CD4-positive, alpha-beta T cell treated with Interleukin-10 for 1 hour (primary cell): ENCODE measurements around the gene SLIT3.
A peak's percentile ranks its signal among the peaks of the same experiment; 100 is the strongest.

Experiments
- DNase-seq: peaks from one replicate; pipeline ENCODE4 v3.0.0-alpha.2; 2020

SLIT3 gene

DNA sequence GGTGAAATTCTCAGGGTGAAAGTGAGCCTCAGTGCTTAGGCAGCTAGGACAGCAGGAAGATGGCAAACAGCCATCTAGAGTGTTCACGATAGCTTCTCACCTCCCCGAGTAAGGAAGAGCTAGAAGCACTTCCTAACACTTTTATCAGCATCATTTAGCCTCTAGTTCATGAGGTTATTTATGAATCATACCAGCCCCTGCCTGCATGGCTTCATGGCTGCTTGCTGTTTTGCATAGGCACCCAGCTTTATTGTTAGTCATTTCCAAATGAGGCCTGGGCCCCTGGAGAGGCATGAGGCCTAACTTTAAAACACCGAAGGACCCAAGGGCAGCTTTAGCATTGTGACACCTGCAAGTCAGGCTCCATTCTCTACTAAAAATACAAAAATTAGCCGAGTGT, 586.9 kb downstream of the SLIT3 start:
- DNase-seq = no peak

DNA sequence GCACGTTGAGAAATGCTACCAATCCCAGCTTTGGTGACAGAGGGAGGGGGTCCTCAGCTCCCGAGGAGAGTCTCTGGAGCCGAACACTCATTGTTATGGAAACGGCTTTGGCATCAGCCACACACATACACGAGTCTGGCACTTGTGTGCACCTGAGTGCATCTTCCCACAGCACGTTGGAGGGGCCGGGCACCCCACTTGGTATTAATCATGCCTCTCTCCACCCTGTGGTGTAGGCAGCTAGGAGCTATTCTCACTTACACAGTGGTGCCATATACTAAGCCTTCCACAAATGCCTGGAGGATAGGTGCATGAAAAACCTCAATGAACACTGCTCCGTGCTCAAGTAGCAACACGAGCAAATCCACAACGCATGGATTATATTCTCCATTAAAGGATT, 587.9 kb downstream of the SLIT3 start:
- DNase-seq = no peak

DNA sequence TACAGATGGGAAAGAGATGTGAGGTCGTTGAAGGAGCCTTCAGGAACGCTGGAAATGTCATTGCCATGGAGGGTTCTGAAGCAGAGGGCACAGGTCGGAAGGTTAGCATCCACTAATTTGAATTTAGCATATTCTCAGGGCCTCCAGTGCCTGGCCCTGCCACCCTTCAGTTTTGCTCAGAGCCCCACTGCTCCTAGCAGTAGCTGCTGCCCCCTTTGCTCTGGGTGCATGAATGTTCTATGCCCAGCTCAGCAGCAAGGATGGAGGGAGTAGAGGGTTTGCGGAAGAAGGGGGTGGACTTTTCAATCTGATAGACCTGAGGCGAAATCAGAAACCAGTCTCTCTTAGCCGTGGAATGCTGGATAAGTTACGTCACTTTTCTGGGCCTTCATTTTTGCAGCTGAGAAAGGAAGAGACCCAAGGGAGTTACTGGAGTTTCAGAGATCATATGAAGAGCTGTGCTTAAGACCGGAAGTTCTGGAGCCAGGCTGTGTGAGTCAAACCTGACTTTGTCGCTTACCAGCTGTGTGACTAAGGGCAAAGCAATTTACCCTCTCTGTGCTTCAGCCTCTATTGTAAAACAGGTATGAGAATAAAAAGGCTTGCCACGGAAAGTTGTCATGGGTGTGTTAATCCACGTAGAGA, 588.5 kb downstream of the SLIT3 start:
- DNase-seq = no peak

DNA sequence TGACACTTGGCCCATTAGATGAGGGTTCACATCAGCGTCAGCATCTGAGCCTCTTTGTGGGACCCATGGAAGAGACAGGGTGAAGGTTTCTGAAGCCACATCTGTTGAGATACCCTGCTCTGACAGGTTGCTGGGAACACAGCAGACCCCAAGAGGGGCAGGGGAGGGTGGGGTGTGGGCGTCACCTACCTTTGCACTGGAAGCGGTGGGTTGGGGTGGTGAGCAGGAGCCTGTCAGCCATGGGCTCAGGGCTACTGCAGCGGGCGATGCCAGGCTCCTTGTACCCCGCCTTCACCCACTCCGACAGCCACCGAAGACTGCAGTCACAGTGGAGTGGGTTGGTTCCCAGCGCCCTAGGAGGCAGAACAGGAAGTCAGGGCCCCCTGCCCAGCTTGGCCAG, 590.2 kb downstream of the SLIT3 start:
- DNase-seq = no peak

DNA sequence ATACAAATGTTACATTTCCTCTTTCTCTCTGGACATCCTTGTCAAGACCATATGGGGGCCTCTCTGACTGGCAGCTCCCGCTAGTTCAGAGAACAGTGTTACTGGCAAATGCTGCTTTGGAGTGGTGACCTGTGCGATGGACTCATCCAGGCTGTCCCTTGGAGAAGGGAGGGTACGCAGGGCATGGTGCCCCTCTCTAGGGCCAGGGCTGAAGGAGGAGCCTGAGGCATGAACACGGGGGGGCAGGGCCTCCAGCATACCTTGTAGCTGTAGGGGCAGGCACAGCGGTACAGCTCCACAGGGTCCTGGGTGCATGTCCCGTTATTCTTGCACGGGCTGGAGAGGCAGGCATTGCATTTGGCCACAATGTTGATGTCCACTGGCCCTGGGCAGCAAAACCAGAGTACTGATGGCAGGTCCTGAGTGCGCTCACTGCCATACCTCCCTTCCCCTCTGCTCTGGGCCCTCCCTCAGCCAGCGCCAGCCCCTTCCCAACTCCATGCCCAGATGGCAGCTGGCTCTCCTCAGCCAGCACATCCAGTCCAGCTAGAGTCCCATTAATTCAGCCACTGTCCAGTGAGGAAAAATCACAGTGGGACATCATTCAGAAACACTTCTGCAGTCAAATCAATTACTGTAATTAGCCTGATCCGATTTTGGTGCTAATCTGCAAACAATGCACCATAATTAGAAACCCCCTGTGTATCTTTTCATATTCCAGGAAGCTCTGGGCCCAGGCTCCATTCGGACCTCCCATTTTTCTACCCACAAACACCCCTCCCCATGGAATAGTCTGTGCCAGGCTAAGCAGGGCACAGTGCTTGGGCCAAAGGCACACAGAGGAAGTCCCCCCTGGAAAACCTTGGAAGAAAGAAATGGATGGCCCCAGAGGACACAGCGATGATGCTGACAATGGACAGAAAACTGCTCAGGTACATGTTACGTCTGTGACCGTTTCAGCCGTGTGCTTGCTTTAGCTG, 592.9 kb downstream of the SLIT3 start:
- DNase-seq = no peak

DNA sequence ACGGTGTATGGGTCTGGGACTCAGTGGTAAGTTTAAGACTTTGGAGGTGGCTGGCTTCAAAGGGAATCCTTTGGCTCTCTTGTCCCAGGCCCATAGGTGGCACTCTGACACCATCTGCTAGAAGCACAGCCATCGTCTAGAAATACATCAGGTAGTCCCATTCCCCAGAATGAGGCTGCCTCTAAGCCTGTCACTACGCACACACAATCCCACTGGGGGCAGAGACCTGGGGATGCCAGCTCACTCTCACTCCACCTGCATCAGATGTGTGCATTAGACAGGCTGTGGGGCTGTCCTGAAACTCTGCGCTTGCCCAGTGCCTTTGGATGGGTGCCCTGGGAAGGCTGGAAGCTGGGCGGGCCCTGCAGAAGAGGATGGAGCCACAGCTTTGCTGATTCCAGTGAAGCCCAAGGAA, 594.3 kb downstream of the SLIT3 start:
- DNase-seq = no peak

DNA sequence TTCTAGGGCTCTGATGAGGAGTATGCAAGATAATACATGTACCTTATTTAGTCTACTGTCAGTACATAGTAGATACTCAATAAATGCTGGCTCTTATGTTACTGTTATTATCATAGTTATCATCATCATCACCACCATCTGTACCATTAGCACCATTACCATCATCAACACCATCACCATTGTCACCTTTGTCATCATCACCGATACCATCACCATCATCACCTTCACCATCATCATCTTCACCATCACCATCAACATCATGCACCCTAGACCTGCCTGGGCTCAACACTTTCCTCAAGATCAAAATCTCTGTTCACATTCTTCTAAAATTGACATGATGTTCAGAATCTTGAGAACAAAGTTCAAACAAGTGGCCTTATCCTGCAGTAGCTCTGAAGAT, 595.6 kb downstream of the SLIT3 start:
- no peak for DNase-seq

DNA sequence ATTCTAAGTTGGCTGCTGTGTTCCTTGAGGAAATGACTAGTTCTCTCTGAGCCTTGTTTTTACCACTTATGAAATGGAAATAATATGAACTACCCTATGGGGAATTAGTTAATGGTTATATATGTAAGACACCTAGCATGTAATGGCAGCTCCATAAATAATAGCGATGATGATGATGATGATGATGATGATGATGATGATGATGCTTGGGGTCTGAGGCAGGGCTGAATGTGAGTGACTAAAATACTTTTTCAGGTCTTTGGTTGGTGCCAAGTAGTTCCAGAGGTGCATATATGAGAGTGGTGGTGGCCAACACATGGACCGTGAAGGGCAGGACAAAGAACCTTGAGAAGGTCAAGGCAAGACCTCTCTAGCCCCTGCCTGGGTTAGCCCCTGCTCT, 598.4 kb downstream of the SLIT3 start:
- no peak for DNase-seq

DNA sequence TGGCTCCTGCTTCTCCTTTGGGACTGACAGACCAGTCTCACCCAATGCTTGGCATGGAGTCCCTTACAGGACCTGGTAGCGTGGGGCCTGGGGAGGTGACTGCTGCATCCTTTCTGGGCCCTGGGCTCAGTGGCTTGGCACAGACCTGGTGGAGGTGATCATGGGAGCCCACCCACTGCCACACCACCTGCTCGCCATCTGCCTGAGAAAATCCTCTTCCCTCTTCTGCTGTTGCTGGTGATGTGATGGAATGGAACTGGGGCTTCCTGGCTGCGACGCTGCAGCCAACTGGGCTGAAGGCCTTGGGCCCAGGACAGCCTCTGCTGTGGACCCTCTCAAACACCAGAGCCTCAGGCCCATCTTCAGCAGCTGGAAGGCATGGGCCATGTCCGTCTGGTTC, 599.3 kb downstream of the SLIT3 start:
- DNase-seq = no peak

DNA sequence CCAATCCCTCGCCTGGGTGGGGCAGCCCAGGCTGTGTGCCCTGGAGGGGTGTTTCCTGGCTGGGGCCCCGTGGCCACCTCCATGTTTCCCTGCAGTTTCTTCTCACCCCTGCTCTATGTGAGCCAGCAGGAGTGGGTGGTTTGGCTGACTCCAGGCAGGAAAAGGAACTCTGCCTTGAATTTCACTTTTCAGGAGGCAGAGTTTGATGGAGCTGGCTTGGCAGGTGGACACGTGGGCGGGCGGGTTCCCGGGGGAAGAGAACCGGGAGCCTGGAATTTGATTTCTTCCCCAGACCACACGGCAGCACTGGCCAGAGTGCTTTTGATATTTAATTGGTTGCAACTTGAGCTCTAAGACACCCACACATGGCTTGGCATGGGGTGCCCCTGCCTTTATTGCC, 601.9 kb downstream of the SLIT3 start:
- DNase-seq = no peak

DNA sequence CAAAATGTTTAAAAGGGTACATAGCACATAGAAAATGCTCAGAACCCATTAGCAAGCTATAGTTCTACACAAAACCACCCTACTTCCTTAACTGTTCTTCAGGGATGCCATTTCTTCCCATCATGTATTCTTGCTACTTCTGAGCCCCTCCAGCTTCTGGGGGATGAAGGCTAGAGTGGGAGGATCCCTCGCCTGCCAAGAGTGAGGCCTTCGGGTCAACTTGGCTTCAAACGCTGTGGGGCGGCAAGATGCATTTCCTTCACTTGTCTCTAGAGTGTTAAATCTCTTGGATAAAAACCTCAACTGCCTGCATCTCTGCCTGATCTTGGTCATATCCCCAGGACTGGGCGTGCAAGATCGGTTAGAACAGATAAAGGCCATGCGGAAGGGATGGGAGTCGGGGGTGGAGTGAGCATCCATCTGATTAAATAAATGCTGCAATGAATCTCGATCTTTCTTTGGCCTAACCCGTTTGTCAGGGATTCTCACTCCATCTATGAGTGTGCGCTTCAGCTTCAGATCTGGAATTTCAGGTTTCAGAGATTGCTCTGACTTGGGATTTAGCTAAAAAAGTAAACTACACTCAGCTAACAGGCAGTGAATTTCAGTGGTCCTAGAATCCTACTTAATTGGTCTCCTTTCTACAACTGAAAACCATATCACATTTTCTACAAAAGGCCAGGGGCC, 603.8 kb downstream of the SLIT3 start:
- DNase-seq = no peak

DNA sequence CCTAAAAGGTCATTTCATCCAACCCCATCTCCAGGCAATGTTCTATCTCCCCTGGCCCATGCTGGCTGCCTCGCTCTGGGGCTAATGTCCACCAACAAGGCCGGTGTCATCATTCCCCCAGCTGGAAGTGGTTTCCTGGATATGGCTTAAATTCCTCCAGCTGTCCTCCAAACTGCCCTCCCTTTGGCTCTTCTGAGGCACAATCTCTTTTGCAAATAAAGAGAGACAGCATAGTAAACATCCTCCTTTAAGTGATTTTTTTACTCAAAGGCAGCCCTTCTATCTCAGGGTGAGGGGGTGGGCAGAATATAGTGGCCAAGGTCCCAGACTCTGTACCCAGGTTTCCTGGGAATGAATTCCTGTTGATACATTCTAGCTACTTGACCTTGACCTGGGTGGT, 604.3 kb downstream of the SLIT3 start:
- no peak for DNase-seq

DNA sequence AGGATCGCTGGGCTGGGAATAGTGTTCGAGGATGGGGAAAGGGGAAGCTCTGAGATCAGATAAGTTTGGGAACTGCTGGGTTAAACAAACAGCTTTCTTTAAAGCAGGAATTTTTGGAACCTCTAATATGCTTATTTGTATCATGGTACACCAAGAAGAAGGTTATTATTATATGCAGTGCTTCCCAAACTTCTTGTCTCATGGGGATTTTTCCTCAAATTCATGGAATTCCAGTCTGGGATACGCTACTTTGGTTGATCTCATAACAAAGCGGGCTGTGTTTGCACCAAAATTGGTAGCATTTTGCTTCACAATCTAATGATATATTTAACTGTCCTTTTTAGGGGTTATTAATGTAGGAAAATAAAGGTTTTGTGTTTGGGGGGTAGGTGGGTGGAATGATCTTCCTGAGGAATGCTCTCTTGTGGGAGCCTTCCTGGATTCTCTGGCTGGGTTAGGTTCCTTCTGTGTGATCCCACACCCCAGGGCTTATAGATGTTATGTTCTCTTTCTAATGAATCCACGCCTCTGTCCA, 605.6 kb downstream of the SLIT3 start:
- no peak for DNase-seq

DNA sequence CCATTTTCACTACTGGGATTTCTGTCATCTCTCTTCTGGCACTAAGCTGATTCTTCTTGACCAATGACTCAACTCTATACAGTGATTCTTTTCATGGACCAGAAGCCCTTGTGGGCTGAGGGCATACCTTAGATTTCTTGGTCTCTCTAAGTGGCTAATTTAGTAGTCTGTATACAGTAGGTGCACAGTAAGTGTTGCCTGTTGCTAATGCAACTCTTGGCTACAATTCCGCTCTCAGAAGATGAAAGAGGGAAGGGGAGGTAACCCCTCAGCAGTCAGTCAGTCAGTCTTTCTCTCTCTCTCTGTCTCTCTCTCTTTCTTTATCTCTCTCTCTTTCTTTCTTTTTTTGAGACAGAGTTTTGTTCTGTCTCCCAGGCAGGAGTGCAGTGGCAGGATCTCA, 606.6 kb downstream of the SLIT3 start:
- DNase-seq = no peak

DNA sequence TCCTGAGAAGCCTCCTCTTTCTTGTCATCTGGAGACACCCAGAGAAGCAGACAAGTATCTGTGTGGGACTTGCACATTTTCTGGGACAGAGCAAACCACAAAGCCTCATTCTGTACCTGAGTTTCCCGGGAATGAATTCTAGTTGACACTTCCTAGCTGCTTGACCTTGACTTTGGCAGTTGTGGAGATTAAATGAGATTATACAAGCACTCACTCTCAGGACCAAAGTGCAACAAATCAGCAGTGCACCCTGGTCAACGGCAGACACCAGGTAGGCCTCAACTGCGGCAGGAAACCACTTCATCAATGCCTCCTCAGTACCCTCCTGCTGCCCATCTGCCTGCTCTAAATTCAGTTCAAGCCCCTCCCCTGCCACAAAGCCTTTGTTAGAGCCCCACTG, 607.1 kb downstream of the SLIT3 start:
- no peak for DNase-seq

DNA sequence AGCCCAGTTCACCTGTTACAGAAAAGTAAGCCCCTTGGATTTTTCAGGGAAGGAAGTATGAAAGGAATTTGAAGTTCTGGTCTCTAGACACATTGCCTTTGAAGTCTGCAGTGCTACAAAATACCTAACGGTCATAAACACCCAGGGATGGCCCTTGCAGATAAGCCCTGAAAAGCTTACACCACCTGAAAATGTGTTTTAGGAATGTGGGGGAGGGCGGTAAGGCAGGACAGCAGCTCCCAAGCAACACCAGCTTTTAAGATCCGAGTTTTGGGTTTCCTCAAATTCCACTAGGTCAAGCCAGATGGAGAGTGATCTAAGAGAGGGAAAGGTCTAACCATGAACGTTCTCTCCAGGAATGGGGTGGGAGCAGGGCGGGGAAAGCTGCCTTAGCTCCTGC, 607.6 kb downstream of the SLIT3 start:
- no peak for DNase-seq

DNA sequence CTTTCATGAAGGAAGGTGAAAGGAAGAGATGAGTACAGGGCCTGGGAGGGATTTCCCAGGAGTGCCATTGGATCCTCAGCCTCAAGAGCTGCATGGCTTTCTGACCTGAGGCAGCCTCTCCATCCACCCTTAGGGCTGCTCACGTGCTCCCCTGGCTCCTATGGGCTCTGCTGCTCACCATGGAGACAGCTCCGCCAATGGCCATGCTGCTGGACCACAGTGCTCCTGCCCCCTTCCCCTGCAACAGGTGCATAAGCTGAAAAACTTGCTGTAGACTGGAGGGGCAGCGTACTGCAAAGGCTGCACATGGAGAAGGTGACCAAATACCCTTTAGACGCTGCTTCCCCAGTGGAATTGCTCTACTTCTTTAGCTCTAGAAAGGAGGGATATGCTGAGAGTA, 609.0 kb downstream of the SLIT3 start:
- DNase-seq = no peak

DNA sequence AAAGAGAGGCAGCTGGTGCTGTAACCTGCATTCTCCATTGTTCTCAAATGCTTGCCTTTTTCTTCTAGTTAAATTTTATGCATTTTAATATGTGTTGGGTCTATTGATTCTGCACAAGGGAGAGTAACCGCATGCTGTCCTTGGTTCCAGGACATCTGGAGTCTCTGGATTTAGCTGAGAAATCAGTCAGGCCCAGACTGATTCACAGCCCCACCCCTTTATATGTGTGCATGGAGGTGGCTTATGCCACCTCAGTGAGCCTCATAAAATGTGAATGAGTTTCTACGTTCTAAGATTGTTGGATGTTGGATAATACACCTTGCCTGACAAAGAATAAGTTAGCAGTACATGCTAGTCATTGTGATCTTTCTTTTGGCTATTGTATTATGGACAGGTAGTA, 611.7 kb downstream of the SLIT3 start:
- DNase-seq = no peak

DNA sequence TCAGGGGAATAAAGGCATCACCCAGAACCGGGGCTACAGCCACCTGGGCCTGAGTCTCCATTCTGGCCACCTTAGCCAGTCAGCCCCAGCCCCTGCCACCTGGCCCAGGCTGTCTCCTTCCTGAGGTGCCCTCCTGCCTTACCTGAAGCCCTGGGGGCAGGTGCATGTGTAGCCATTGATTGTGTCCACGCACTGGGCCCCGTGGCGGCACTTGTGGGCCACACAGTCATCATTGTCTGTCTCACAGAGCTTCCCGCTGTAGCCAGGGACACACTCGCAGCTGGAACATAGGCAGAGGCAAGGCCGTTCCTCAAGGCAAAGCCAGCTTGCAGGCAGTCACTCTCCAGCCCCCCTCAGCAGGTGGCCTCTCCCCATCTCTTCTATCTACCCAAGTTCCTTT, 614.1 kb downstream of the SLIT3 start:
- DNase-seq = no peak

DNA sequence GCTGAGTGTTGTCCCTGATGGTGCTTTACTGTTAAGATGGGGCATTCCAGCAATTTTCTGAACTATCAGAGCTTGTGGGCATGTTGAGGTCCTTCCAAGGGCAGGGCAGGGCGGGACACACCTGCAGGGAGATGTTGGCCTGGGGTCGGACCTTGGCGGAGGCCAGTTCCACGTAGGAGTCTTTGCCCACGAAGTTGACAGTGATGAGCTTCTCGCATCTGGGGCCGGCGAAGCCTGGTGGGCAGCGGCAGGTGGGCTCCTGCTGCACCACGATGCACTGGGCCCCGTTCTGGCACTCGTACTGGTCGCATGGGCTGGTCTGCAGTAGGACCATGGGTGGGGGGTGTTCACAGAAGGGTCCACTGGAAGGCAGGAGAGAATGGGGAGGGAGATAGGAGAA, 615.4 kb downstream of the SLIT3 start:
- no peak for DNase-seq

DNA sequence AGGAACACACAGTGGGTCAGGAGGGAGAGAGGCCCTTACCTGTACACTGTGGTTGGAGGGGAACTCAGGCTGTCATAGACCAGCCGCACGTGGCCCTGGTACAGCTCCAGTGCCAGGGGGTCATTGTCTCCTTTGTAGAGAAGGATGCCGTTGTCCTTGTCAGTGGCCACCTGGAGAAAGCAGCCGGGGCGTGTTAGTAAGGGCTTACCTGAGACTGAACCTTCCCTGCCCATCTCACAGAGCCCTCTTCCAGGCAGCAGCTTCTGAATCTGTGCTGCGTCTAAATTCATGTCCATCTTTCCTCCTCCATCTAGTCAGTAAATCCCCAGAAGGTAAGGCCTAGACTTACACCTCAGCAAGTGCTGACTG, 617.0 kb downstream of the SLIT3 start:
- DNase-seq = no peak

DNA sequence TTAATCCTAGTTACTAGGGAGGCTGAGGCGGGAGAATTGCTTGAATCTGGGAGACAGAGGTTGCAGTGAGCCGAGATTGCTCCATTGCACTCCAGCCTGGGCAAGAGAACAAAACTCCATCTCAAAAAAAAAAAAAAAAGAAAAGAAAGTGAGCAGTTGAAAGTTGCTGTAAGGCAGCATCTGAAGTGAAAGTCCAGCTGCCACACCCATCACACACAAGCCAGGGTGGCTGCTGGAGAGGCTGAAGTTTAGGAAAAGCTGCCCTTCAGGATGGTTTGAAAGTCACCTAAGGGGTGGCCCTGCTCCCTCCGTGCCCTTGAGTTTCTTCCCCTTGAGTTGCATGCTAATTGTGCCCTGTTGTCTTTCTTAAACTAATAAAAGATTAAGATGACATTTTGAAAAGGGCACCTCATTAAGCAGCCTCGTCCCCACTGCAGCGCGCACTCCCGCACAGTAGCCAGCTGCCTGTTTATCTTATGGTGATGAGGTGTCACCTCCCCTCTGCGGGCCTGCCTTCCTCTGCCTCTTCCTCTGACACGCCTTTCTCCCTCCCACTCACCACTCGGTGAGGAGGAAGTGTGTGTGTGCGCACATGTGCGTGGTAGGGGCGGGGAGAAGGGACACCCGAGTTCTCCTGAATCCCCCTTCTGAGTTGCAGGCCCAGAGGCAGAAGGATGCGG, 617.6 kb downstream of the SLIT3 start:
- peak; percentile 25 for DNase-seq

DNA sequence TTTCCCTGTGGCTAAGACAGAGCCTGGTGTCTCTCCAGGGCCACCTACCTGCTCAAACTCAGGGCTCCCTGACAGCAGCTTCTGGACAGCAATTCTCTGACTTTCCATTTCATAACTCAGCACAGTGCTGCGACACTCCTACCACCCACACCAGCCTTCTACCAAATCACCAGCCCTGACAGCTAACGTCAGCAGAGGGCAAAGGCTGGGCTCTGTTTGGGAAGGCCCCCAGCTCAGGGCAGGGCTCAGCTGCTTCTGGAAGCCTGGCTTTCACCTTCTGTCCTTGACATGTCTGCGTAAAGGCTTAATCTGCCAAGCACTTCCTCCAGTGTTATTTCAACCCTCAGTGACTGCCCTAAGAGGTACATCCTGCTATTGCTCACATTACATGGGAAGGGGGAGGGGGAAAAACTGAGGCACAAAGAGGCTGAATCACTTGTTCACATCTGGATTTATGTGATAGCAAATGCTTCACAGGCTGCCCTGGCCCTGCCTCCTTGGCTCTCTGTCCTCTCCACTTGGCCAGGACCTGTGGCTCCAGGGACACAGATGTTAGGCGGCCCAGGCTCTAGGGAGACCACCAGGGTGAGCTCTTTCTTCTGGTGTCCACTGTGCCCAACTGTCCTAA, 619.3 kb downstream of the SLIT3 start:
- DNase-seq = no peak
